ENCODE results near the gene MTRFR.
"Not testable (repeated sequence)": the region's sequence is repeated elsewhere in the genome, so short reads cannot be mapped to it uniquely, and the experiment has no call there.

Gene MTRFR

DNA sequence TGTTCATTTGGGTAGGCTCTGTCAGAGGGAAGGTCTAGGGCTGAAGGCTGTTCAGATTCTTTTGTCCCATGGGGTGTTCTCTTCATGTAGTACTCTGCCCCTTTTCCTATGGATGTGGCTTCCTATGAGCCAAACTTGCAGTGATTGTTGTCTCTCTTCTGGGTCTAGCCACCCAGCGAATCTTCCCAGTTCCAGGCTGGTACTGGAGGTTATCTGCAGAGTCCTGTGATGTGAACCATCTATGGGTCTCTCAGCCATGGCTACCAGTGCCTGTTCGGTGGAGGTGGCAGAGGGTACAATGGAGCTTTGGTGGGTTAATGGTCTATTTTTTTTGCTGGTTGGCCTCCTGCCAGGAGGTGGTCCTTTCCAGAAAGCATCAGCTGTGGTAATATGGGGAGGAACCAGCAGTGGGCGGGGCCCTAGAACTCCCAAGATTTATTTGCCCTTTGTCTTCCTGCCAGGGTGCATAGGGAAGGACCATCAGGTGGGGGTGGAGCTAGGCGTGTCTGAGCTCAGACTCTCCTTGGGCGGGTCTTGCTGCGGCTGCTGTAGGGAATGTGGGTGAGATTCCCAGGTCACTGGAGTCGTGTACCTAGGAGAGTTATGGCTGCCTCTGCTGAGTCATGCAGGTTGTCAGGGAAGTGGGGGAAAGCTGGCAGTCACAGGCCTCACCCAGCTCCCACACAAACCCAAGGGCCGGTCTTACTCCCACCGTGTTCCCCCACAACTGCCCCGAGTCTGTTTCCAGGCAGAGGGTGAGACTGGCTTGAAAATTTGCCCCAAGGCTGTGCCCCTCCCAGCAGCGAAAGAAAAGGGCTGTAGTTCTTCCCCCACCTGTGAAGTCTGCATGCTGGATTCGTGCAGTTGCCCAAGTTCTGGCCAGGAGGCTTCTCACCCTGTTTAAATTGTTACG is 17.5 kb downstream of the MTRFR start:
- DNase-seq, result peak; percentile 61

DNA sequence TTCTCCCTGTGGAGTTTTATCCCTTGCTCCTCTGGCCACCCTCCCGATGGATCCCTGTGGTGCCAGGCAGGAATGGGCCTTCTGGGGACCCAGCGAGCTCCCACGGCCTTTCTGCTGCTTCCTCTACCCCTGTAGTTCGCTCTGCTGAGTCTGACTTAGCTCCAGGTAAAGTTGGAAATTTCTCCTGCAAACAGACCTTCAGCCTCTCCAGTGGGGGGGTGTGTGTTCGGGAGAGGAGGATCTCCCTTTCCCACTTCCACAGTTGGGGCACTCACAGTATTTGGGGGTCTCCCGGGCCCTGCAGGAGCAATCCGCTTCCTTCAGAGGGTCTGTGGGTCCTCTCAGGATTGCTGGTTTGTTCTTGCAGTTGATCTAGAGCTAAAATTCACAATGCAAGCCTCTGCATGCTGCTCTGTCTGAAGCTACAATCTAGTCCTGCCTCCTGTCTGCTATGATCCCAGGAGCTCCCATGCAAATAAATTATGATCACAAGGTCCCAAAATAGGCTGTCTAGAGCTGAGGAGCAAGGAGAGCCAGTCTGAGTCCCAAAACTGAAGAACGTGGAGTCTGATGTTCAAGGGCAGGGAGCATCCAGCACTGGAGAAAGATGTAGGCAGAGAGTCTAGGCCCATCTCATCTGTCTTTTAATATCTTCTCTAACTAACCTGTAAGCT is 18.3 kb downstream of the MTRFR start:
- DNase-seq, result no peak

DNA sequence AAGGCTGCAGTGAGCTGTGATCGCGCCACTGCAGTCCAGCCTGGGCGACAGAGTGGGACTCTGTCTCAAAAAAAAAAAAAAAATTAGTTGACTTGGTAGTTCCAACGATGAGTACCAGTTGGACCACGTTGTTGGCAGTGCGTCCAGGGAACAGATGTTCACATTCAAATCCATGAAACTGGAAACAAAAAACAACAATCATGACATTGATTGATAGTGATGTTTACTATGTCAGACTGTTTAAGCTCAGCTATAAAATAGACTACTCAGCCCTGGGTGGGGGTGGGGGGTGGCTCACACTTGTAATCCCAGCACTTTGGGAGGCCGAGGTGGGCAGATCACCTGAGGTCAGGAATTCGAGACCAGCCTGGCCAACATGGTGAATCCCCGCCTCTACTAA is 19.1 kb downstream of the MTRFR start:
- not testable (repeated sequence) for DNase-seq

DNA sequence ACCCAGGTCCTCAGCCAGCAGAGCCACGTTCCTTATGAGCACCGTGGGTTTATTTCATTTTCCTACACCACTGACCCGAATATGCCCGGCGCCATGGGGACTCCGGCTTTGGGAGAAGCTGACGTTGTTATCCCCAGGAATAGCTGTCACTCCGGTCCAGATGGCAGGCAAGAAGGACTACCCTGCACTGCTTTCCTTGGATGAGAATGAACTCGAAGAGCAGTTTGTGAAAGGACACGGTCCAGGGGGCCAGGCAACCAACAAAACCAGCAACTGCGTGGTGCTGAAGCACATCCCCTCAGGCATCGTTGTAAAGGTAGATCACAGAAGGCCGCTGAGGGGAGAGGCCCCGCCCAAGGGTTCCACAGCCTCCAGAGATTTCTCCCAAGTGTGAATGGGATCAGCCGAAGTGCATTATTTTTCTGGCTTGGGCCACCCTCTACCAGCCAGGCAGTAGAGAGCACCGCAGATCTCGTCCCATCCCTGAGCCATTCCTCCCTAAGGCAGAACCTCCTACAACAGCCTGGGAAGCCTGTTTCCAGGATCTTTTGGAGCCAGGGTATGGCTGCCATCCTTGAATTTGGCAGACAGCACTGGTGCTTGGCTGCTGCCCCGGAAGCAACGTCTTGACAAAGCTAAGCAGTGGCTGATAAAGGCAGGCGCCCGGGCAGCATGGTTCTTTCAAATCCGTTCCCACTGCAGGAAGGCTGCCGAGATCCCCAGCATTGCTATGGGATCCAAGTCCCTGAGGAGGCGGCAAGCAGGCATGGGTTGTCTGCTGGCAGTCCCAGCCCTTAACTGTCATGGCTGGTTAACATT is 20.6 kb downstream of the MTRFR start:
- DNase-seq, result no peak

DNA sequence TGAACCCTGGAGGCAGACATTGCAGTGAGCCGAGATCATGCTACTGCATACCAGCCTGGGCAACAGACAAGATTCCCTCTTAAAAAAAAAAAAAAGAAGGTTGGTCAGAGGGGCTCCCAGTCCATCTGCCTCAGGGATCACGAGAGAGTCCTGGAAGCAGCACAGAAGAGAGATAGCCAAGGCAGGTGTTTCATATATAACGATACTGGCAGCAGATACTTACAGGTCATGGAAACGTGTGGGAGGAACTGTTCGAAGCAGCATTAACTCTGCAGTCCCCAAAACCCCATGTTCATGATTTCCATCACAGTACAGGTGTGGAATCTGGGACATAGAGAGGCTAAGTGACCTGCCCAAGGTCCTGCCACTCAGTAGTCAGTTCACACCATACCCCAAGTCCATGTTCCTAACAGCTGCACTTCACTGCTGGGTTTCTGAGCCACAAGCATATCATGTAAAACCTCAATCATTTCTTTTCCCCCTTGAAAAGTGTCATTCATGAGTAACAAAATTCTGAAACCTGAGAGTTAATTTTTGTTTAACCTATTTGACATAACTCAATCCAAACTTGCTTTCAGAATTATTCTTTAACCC is 21.7 kb downstream of the MTRFR start:
- no peak for DNase-seq

DNA sequence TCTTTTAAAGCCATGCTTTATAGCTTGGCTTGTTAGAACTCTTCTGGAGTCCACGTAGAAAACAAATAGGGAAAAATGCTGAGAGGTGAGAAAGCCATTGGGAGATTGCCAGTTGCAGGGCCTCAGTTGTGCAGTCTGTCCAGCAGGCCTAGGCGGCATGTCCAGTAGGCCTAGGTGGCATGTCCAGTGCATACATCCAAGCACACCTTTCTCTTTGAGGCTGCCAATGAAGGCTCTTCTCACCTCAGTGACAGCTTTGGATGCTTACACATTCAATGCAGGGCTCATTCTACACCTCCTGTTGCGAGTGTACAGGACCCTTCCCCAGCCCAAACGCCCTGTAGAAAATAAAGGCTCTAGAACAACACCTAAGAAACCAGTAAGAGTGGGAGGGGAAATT is 25.4 kb downstream of the MTRFR start:
- no peak for DNase-seq

DNA sequence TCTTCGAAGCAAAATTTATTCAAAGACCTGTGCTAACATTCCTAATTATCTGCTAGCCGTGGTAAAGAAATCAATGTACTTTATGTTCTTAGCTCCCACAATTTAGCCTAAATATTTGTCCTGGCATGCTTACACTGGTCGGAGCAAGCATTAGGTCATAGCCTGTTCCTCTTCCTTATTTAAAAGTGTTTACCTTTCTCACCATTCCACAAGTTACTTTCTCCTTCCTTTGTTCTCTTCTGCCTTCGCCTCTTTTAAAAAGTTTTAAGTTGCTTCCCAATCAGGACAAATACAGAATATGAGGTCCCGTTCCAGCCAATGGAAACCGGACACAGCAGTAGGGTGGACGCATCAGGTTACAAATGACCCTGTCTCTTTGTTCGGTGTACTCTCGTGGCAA is 26.8 kb downstream of the MTRFR start:
- DNase-seq, result no peak

DNA sequence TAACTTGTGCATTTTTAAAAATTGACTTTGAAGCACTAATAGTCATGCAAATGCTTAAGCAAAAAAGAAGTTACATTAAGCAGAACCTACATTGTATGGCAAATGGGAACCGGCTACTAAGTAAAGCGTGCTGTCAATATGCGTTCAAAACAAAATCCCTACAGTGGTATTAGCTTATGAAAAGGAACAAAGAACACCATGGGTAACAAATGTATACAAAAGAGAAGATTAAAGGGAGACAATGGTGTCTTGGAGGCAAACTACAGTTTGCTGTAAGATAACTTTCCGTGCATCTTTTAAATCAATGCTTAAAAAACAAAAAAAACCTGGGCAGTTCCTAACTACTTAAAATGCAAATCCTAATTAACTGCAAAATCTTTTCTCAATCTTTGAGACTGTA is 28.0 kb downstream of the MTRFR start:
- DNase-seq, result no peak

DNA sequence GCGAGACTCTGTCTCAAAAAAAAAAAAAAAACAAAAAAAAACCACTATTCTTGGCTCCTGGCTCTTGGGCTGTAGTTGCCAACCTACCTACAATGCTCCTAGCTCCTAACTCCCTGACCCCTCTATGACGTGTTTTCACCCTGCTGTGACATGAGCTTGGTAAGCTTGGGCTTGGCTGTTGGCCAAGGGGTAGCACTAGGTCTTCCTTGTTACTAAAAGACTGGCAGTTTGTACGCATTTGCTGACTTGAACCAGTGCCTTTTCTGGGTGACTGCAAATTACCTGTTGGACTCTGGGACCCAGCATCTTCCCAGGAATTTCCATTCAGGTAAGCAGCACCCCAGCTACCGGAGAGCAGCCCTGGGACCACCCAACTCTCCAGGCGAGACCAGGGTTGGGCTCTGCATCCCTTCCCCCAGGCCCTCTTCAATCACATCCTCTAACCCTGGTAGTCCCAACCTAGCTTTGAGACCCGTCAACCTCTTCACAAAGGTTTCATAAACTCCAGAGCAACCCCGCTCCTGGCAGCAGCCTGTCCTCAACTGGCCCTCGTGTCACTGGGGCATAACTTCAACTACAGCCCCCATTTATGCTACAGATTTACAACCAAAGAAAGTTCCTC is 30.1 kb downstream of the MTRFR start:
- DNase-seq, result no peak

DNA sequence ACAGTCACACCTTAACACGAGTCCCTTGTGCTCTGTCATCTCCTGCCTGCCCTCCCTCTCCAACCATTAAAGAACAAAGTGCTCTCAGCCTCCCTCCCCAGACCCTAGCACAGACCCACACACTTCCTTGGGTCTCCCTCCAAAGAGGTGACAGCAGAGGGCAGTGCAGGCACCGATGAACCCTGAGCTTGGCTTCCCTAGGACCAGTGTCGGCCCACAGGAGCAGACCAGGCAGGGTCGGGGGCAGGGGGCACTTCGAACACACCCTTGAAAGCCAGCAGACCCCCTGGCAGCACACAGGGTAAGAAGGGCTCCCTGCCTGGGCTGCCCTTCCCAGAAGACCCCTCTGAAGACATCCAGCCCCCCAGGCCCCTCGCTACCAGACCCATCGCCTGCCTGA is 31.4 kb downstream of the MTRFR start:
- no peak for DNase-seq

DNA sequence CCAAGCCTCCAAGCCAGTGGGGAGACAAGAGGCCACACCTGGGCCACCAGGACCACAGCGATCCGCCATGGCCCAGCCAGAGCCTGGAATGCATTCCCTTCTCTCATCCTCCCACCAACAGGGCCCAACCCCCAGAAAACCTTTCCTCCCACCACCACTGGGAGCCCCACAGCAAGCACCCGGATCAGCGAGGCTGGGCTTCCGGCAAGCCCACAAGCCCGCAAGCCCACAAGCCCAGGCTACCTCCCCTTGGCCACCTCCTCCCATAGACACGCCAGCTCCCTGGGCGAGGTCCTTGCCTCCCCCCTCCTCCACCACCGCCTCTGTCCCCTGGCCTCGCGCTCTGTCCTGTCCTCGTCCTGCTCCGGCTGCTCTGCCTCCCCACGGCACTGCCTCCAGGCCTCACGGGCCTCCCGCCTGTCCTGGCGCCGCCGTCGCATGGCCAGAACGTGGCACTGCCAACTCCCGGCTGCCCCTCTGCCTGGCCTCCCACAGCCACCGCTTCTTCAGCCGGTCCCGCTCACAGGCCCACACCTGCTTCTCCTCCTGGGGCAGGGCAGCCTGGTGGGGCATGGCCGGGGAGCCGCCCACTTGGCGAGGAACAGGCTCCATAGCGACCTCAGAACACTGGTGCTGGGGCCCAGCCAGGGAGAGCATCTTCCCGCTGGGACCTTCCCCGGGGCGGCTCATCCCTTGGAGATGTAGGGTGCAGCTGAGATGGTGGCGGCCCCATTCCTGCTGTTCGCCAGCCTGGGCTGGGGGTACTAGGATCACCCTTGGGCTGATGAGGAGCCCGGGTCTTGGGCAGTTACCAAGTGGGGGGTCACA is 32.8 kb downstream of the MTRFR start:
- DNase-seq, result no peak

DNA sequence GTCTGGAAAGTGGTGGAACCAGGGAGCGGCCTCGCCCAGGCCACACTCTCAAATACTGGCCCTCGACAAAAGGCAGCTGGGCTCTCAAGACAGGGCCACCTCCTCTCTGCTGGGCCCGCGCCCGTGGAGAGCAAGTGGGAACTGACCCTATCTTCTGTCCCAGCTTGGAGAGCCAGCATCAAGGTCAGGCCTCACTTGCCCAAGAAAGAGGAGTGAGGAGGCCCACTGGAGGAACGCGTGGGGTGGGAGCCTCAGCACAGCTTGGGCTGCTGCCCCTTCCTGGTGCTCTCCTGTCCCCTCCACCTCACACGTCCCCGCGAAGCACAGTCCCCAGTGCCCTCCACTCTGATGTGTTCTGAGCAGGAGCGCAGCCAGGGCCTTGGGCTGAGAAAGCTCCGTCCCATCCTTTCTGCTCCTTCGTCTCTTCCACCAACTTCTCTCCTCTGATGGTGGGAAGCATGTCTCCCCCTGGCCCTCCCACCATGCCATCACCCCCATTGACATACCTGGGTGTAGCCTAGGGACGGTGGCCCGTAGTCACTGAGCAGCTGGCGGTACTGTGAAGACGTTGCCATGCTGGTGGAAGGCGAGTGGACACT is 33.5 kb downstream of the MTRFR start:
- no peak for DNase-seq

DNA sequence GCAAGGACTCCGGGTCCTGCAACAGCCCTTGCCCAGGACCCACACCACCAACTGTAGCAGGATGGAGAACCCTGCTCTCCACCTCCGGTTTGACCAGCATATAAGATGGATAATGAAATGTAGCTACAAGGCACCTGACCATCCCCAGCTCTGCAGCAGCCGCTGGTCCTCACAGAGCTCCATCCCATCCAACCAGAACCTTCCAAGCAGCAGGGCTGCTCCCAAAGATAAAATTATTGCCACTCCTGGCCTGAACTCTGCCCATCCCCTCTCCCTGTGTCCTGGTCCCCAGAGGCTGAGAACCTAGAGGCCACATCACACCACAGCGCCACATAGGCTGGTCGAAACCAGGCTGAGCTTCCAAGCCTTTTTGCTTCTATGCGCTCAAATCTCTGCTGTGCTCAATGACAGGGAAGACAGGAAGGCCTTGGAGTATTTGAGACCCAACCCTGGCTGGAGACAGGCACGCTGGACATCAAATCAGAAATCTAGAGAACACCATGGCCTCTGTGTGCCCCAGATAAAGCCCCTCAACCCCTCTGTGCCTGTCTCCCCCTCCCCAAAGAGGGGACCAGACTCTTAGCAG is 34.2 kb downstream of the MTRFR start:
- no peak for DNase-seq

DNA sequence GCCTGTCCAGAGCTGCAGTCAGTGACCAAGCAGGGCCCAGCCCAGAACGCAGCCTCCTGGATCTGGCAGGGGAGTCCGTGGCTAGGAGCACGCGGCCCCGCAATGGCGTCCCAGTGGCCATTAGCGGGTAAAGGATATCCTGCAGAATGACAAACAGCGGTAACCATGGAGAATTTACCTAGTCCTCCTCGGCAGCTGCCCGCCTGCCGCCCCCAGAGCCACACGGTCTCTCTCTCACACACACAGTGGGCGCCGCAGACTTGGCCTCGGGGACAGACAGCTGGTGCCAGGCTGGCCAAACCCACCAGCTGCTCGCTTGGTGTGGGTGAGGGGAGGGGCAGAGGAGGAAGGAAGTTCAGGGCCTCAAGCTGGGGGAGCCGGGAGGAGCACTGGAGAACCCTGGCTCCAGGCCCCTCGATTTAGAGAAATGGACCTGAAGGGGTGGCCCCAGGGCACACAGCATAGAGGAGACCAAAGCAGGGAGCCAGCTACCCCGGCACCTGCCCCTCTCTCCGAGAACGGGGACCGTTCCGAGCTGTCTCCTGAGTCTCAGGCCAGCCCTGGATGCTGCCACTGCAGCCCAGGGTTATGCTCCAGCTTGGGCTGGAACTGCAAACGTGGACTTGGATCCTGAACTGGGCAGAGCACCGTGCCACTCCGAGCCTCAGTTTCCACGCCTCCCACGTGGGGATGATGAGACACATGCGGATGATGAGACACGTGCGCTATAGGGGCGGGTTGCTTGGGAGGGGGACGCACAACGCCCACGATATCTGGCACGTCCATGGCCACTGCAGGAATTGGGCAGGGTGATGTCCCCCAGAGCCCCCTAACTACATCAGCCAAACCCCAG is 35.0 kb downstream of the MTRFR start:
- DNase-seq, result peak; percentile 60

DNA sequence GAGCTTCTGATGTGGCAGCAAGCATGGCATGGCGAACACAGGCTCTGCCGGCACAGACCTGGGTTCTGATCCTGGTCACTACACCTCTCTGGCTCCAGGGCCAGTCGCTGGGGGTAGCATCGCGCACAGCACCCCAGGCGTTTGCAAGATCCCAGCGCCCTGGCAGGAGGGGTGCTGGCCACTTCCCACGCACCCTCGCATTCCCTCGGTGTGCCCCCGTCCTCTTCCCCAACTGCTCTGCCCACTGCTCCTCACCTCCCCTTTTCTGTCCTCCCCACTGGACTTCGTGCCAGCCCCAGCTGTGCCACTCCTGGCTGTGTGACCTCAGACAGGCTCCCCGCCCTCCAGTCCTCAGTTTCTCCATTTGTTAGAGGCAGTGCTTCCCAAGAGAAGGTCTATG is 35.6 kb downstream of the MTRFR start:
- DNase-seq, result no peak

DNA sequence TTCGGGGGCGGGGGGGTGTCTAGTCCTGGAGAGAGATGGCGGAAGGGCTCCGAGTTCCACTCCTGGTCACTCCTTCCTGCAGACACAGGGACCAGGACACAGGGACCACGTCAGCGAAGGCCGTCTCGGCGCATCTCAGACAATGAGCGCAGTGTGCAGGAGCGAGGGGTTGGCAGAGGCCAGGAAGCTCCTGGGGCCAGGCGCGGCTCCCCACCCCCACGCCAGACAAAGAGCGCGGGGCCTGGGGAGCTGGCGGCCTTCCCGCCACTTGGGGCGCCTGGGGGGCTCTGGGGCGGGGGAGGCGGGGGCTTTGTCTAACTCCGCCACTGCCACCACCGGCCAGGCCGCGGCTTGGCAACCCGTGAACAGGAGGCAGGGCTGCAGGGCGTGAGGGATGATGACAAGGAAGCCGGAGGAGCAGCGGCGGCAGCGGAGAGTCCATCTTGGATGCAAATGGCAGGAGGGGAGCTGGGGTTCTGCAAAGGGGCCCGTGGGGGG is 36.2 kb downstream of the MTRFR start:
- DNase-seq, result no peak

DNA sequence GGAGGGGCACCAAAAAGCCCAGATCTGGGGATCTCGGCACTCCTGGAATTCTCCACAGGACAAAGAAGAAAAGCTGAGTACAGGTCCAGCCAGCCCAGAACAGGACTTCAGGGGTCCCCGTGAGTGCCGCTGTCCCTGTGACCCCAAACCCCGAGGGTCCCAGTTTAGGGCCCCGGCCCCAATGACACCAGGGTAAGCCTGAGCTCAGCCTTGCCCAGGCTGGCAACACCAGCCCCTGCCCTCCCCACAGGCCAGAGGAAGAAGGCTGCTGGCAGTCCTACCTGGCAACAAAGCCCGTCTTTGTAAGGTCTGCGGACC is 36.6 kb downstream of the MTRFR start:
- no peak for DNase-seq

DNA sequence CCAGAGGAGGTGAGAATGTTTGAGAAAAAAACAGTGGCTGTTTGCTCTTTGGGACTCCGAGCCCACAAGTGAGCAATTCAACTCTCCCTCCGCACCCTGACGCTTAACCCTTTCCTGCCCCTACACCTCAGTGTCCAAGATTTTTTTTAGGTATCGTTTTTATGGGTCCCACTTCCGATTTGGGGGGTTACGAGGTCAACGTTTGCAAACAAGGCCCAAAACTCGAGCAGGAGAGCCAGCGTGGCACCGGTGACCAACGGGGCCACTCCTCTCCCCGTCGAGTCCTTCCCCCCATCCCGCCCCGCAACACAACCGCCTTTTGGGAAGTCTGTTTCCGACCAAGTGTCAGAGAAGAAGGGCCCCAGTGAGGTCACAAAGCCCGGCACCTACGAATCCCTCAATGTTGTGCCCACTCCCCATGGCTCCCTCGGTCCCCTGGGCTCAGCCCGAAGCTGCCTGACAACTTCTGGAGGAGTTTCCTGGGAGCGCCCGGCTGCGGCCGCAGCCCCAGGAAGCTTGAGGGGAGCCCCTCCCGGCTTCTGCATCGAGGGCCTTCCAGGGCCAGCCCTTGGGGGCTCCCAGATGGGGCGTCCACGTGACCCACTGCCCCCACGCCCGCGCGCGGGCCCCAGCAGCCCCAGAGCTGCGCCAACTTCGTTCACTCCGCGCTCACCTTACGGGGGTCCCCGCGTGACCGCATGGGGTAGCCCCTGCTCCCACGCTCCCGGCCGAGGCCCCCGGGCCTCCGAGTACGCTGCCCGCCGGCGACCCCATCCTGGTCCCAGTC is 37.2 kb downstream of the MTRFR start:
- DNase-seq, result no peak
